NCI-H2107 (cell line): ENCODE measurements around the gene IQGAP2.
"Not testable (repeated sequence)": the region's sequence is repeated elsewhere in the genome, so short reads cannot be mapped to it uniquely, and the experiment has no call there.

Source experiments
- DNase-seq: peaks from one replicate; lab custom pipeline; 2025; lab: John Stamatoyannopoulos, UW

Gene IQGAP2

GRCh38 chr5:76663573-76663972, 260.5 kb downstream of the IQGAP2 start:
- DNase-seq = no peak

- no peak for DNase-seq
Observed at GRCh38 chr5:76664079-76664478, 261.0 kb downstream of the IQGAP2 start.

DNA sequence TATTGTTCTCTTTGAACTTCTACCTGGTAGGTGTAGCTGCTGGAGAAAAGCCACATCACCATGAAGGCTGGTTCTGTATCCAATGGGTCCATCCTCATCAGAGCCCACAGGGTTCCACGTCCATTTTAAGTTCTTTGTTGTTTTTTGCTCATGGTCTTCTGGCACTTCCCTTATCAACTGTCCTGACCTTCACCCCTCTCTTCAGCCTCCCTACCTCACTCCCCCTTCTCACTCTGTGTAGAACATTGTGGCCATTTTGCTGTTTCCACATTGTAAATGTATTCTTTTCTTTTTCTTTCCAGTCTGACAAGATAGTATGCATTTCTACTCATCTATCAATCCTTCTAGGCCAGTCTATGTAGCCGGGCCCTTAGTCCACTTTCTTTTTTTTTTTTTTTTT, 264.4 kb downstream of the IQGAP2 start:
- DNase-seq = no peak

DNA sequence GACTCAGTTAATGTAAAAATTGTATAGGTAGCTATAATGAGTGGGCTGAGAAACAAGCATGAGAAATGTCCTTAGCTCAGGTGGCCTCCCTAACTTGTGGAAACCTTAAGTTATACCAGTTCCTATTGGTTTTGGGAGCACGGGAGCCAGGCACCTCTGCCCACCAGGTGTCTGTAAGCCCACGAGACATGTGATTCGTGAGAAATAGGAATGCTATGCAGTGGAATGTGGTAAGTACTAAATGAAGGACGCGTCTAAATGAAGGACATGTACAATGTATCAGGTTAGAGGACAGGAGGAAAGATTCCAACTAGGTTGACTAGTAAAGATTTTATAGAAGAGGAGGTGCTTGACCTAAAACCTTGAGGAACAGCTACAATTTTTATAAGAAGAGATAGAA, 266.2 kb downstream of the IQGAP2 start:
- no peak for DNase-seq

DNA sequence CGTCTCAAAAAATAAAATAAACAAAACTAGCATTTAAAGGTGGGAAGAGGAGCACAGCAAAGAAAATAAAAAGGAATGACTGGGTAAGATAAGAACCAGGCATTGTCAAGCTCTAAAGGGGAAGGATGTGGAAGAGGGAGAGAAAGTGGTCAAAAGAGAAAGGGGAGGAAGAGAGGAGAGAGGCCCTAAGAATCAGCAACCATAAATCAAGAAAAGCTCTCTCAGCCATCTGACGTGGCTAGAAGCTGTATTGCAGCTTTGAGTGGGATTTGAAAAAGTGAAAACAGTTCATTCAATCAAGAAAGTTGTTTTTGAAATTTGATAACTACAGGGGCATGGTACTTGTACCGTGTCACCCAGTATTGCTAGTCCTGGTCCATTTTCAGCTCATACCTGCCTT, 267.4 kb downstream of the IQGAP2 start:
- no peak for DNase-seq

GRCh38 chr5:76672242-76672641, 269.2 kb downstream of the IQGAP2 start:
- no peak for DNase-seq

- no peak for DNase-seq
Observed at GRCh38 chr5:76673125-76673524, 270.0 kb downstream of the IQGAP2 start.

DNA sequence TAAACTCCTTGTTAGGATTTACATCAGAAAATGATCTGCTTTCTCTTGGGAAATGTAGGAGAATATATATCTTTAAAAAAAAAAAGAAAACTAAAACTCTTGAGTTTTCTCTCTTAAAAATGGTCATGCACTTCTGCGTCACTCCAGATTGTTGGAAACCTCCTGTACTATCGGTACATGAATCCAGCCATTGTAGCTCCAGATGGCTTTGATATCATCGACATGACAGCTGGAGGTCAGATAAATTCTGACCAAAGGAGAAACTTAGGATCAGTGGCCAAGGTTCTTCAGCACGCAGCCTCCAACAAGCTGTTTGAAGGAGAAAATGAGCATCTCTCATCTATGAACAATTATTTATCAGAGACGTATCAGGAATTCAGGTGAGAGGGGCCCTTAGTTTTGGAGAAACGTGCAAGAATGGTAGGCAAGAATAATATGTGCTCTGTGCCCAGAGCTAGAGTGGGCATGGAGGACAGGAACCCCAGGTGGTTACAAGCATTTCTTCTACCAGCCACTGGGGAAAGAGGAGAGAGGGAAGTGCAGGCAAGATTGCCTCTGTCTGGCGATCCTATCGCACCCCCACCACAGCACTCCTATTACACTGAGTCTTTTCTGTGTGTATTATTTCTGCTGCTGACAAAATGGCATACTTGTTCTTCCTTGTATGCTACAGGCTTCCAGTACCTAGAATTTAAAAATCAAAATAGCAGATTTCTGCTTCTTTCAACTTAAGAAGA, 271.4 kb downstream of the IQGAP2 start:
- DNase-seq = no peak

DNA sequence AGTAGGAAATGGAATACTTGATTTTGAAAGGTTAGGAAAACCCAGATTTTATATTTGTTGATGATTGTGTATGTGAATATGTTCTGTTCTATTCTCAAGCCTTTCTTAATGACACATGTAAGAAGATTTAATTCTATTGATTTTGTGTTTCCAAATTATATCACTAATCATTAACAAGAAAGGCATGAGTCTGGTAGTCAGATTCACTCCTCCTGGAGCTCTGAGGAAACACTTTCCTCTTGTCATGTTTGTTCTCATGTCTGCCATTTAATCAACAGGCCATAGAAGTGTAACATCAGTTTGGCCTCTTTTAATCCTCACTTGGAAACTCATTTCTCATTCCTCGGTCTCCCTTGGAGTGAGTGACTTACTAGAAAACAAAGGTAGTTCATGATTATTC, 272.3 kb downstream of the IQGAP2 start:
- DNase-seq = no peak

DNA sequence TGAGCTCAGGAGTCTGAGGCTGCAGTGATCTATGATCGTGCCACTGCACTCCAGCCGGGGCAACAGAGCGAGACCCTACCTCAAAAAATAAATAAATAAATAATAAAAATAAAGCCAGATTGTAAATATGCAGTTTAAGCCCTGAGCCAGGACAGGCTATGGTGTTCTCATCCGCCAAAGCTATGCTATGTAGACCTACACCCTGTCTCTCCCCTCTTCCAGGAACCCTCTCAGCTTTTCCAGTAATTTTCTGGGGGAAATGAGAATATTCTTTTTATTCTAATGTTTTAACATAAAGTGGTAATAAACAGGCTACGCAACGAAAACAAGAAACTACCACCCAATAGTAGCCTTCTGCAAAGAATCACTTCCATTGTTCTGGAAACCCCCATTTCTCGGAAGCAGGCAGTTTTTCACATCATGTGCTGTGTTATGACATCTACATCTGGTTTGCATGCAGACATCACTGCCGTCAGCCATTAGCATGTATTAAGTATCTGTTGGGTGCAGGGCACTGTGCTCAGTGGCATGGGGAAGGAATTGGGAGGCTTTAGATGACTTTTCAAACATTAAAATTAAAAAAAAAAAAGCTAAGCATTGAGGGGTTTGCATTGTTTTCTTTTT, 274.9 kb downstream of the IQGAP2 start:
- DNase-seq = no peak

DNA sequence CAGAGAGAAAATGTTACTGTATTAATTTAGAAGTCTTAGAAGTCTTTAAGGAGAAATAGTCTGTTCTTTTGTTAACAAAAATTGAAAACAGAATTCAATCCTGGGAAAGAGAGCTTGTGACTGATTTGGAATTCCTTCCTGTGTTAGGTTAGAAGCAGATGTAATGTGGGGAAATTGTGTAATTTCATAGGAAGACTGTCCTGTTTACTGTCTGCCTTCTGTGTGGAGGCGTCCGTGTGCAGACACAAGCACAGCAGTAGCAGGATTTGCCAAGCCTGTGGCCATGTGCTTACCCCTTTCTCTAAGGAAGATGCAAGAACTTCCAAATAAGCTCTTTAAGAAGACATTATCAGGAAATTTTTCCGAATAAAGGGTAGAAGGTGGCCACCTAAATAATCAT, 276.1 kb downstream of the IQGAP2 start:
- DNase-seq = no peak

DNA sequence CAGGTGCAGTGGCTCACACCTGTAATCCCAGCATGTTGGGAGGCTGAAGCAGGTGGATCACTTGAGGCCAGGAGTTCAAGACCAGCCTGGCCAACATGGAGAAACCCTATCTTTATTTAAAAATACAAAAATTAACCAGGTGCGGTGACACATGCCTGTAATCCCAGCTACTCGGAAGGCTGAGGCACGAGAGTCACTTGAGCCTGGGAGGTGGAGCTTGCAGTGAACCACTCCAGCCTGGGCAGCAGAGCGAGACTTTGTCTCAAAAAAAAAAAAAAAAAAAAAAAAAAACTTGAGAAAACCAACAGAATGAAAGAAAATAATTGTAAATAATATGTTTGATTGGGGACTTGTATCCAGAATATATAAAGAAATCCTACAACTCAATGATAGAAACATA, 277.7 kb downstream of the IQGAP2 start:
- not testable (repeated sequence) for DNase-seq

GRCh38 chr5:76681287-76681686, 278.2 kb downstream of the IQGAP2 start:
- DNase-seq = no peak

GRCh38 chr5:76682387-76682786, 279.3 kb downstream of the IQGAP2 start:
- DNase-seq = no peak

- no peak for DNase-seq
Observed at GRCh38 chr5:76683816-76684731, 281.0 kb downstream of the IQGAP2 start.

GRCh38 chr5:76684756-76685519, 281.9 kb downstream of the IQGAP2 start:
- no peak for DNase-seq

- DNase-seq = no peak
Observed at GRCh38 chr5:76685704-76686103, 282.6 kb downstream of the IQGAP2 start.

GRCh38 chr5:76688212-76688611, 285.1 kb downstream of the IQGAP2 start:
- no peak for DNase-seq

DNA sequence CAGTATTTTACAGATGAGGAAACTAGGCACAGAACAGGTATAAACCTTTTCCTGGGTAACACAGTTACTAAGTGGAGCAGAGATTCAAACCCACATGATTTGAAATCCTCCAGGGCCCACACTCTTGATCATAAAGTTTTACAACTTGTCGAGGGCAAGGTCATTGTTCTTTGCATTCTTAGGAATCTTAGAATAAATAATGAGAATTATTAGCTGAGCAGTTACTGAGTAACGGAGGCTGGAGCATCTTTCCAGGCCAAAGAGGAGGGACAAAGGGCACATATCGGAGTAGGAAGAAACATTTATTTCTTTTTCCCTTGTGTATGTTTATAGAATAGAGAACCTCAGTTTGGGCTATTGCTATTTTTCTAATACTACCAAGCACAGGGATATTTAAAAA, 285.8 kb downstream of the IQGAP2 start:
- DNase-seq = no peak

DNA sequence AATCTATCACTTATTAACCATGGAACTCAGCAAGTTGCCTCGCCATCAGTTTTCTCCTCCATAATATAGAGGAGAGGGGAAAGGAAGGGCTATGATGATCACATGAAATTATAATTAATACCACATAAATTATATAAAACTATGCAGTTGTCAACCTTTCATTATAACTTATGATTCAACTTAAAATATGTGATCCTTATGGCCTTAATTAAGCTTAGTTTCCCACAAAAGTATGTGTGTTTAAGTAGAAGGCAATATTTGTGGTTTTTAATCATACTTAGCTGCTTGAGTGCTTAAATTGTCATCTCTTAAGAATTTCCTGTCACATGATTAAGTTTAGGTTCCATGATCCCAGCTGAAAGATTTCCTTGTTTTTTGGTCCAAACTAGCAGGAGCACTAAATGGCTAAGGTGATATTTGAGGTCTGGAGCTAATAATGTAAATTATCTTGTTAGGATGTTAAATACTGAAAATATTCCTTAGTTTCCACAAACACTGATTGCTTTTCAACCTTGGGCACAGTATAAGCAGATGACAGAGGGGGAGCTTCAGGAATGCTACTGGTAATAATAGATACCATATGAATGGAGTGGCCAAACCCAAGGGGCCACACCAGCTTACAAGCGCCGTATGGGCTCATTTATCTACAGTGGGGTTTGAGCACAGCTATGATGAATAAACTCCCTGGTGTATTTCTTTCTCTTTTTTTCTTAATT, 286.4 kb downstream of the IQGAP2 start:
- no peak for DNase-seq

DNA sequence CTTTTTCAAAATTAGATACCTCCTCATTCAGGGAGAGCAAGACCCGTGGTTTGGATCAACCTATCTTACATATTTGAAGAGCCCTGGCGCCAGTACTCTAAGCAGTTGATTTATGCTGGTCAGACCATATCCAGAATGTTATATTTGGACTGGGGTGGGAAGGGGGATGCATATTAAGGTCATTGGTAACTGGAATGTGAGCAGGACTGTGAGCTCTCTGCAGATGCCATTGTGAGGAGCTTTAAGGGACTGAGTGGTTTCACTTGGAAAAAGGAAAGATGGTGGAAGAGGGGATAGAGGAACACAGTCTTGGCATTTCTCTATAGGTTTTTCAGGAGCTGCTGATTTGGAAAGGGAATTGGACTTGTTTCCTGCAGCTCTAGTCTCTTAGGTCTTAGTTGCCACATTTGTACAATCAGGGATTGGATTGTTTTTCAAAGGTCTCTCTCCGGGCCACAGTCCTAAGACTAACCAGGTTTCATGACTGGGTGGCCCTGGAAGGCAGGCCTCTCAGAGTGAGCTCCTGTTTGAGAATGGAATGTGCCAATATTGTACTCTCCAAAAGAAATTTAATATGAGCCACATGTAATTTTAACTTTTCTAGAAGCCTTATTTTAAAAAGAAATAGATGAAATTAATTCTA, 287.1 kb downstream of the IQGAP2 start:
- DNase-seq = no peak
